Kasumi-1 (cell line): ENCODE measurements around the gene MYLIP.
"Not testable (repeated sequence)": the region's sequence is repeated elsewhere in the genome, so short reads cannot be mapped to it uniquely, and the experiment has no call there.

Experiments used
- DNase-seq, 2 experiments: peaks; one replicate each; lab custom pipeline; 2025; lab: John Stamatoyannopoulos, UW

Gene MYLIP

GRCh38 chr6:16174416-16175078 lies 45.7 kb downstream of the MYLIP start:
- DNase-seq: no peak

- DNase-seq: not testable (repeated sequence)
These were observed 47.7 kb downstream of the MYLIP start for GRCh38 chr6:16176600-16176999.

GRCh38 chr6:16177881-16178280 lies 49.0 kb downstream of the MYLIP start:
- DNase-seq: no peak

GRCh38 chr6:16178351-16178750 lies 49.5 kb downstream of the MYLIP start:
- DNase-seq: no peak

GRCh38 chr6:16179063-16179462 lies 50.2 kb downstream of the MYLIP start:
- DNase-seq: no peak

- DNase-seq: peak; percentile 97
These were observed 51.1 kb downstream of the MYLIP start for GRCh38 chr6:16179970-16180431.

GRCh38 chr6:16180696-16181438 lies 52.0 kb downstream of the MYLIP start:
- no peak for DNase-seq

- no peak for DNase-seq
These were observed 52.8 kb downstream of the MYLIP start for GRCh38 chr6:16181439-16182297.

GRCh38 chr6:16183187-16183664 lies 54.3 kb downstream of the MYLIP start:
- peak; percentile 70 to 84 for DNase-seq

GRCh38 chr6:16184129-16184528 lies 55.2 kb downstream of the MYLIP start:
- DNase-seq: peak; percentile 19 to 24

- DNase-seq: no peak
These were observed 55.7 kb downstream of the MYLIP start for GRCh38 chr6:16184551-16184950.

GRCh38 chr6:16187176-16187575 lies 58.3 kb downstream of the MYLIP start:
- DNase-seq: no peak

GRCh38 chr6:16190214-16190613 lies 61.3 kb downstream of the MYLIP start:
- DNase-seq: no peak

- no peak for DNase-seq
These were observed 67.5 kb downstream of the MYLIP start for GRCh38 chr6:16196260-16196983.

- no peak for DNase-seq
These were observed 68.2 kb downstream of the MYLIP start for GRCh38 chr6:16196984-16197546.
